AG04450 (cell line): ENCODE data around the gene GLG1. TPM values are rescaled to one million over a fixed set of nuclear protein-coding genes. Genes with fewer than 3 reads are reported as not detected.

Experiments used
- CTCF ChIA-PET: fragments of 300-600, 350-600 bp; formaldehyde crosslinking; extraction: SDS; loops from one replicate; lab custom pipeline; 2022; ENCODE audit warnings: antibody characterized with exemption, inconsistent platforms; lab: Charles Lee
- POLR2A ChIA-PET: fragments of 350-600 bp; formaldehyde crosslinking; extraction: SDS; loops from one replicate; lab custom pipeline; 2021; ENCODE audit warnings: antibody characterized with exemption, inconsistent platforms; lab: Yijun Ruan, JAX
- DNase-seq: peaks from one replicate; pipeline ENCODE4 v3.0.0-alpha.2; 2011; ENCODE audit warnings: low read depth, low spot score
- H3K27ac ChIP-seq: one replicate; pipeline ENCODE4 v1.5.1; 2012; ENCODE audit warnings: low read depth, low read length, control low read depth
- H3K27me3 ChIP-seq: one replicate; pipeline ENCODE4 v1.6.0; 2012; ENCODE audit warnings: low read length; ENCODE audit not compliant: control insufficient read depth, insufficient read depth
- H3K4me3 ChIP-seq: 2 replicates; pipeline ENCODE4 v1.5.1; 2011; ENCODE audit warnings: mild to moderate bottlenecking, low read depth, low read length, control low read depth
- H3K9me3 ChIP-seq: 2 replicates; pipeline ENCODE4 v1.5.1; 2012; ENCODE audit warnings: low read length; ENCODE audit not compliant: control insufficient read depth, insufficient read depth
- CTCF ChIP-seq: IDR thresholded peaks from 2 replicates; pipeline ENCODE4 v1.5.1; 2011; ENCODE audit warnings: low read depth, low read length, control low read depth, inconsistent platforms
- polyA plus RNA-seq: library from polyadenylated mRNA; depleted of rRNA; stranded (reverse); fragments of >200 nt; gene quantifications from 2 replicates; pipeline ENCODE4 v1.2.3, GENCODE V29; 2011

GLG1 gene
- polyA plus RNA-seq, 1 experiment = 188 TPM

GRCh38 chr16:74477226-74477625, 129.7 kb downstream of the GLG1 start:
- H3K4me3 ChIP-seq = no peak overlapping the region
- no peaks in the 10 kb centered on the region for H3K27me3 ChIP-seq
- POLR2A ChIA-PET = no interaction called here
- H3K9me3 ChIP-seq = no peaks in the 10 kb centered on the region
- no peak overlapping the region for H3K27ac ChIP-seq
- no peak for DNase-seq
- TF ChIP-seq CTCF = no peak
- CTCF ChIA-PET = no interaction called here

GRCh38 chr16:74474416-74474815, 132.5 kb downstream of the GLG1 start:
- ChIA-PET POLR2A (no interaction called here), CTCF (interaction anchor here (1.0 to 1.1 kb wide), 2 partner anchors 148 to 177 kb away, joined by 3 read pairs; no protein-coding TSS in a partner anchor)
- DNase-seq = no peak
- Histone ChIP-seq H3K4me3 (no peak overlapping the region), H3K9me3 (no peaks in the 10 kb centered on the region), H3K27ac (no peak overlapping the region), H3K27me3 (no peaks in the 10 kb centered on the region)
- TF ChIP-seq CTCF = no peak

GRCh38 chr16:74472540-74472939, 134.4 kb downstream of the GLG1 start:
- DNase-seq = no peak
- TF ChIP-seq CTCF = no peak
- Histone ChIP-seq H3K4me3 (no peak overlapping the region), H3K27me3 (no peaks in the 10 kb centered on the region), H3K9me3 (no peaks in the 10 kb centered on the region; the same call in 1 of the 2 replicates), H3K27ac (no peak overlapping the region)
- ChIA-PET POLR2A (no interaction called here), CTCF (interaction anchor here (0.5 kb wide), 1 partner anchor 164 kb away, joined by 3 read pairs; no protein-coding TSS in a partner anchor)

GRCh38 chr16:74472010-74472409, 134.9 kb downstream of the GLG1 start:
- no peak overlapping the region for H3K4me3 ChIP-seq
- ChIA-PET POLR2A (no interaction called here), CTCF (no interaction called here)
- H3K27ac ChIP-seq = no peak overlapping the region
- TF ChIP-seq CTCF = no peak
- no peaks in the 10 kb centered on the region for H3K27me3 ChIP-seq
- H3K9me3 ChIP-seq = no peaks in the 10 kb centered on the region; the same call in 1 of the 2 replicates
- no peak for DNase-seq

- ChIA-PET POLR2A (no interaction called here), CTCF (no interaction called here)
- Histone ChIP-seq H3K27ac (no peak overlapping the region), H3K27me3 (no peaks in the 10 kb centered on the region), H3K4me3 (no peak overlapping the region), H3K9me3 (no peaks in the 10 kb centered on the region; the same call in 1 of the 2 replicates)
- no peak for DNase-seq
- no peak for TF ChIP-seq CTCF
These were observed 136.9 kb downstream of the GLG1 start for GRCh38 chr16:74469946-74470478.
